Natural killer cell (primary cell): ENCODE results near the gene SLC22A23. TPM values are rescaled to one million over a fixed set of nuclear protein-coding genes. Genes with fewer than 3 reads are reported as not detected.

Source experiments
- ATAC-seq, 3 donors: fragments of 150-1000 bp in 2 of 3; fragments of 200-7000 bp in 1 of 3; cut with Tn5 transposase; 1 replicate in 1 of 3; 2 replicates in 2 of 3; pipeline ENCODE4 v1.10.0; 2021; ENCODE audit warnings: mild to moderate bottlenecking in 2 of 3, moderate library complexity in 2 of 3
- DNase-seq, 2 donors: peaks; one replicate each; pipeline versions ENCODE4 v3.0.0 to v3.0.0-alpha.2; 2013 to 2021; ENCODE audit warnings: mixed read lengths in 1 of 2
- H3K27ac ChIP-seq: one replicate; pipeline ENCODE4 v1.5.1; 2013; ENCODE audit warnings: mild to moderate bottlenecking, low read length
- H3K27me3 ChIP-seq: one replicate; pipeline ENCODE4 v1.6.1; 2013; ENCODE audit warnings: low read length; ENCODE audit not compliant: control insufficient read depth, insufficient read depth
- H3K36me3 ChIP-seq: one replicate; pipeline ENCODE4 v1.6.1; 2013; ENCODE audit warnings: low read length; ENCODE audit not compliant: control insufficient read depth, insufficient read depth
- H3K4me1 ChIP-seq: one replicate; pipeline ENCODE4 v1.6.1; 2013; ENCODE audit warnings: low read length; ENCODE audit not compliant: control insufficient read depth, insufficient read depth
- H3K4me3 ChIP-seq: one replicate; pipeline ENCODE4 v1.5.1; 2013; ENCODE audit warnings: low read length
- H3K9me3 ChIP-seq: one replicate; pipeline ENCODE4 v1.6.1; 2013; ENCODE audit warnings: low read length; ENCODE audit not compliant: control insufficient read depth, insufficient read depth
- H3K27ac Mint-ChIP-seq, 2 donors: one replicate each; pipeline ENCODE4 v1.8.0; 2022; ENCODE audit warnings: mild to moderate bottlenecking in 2 of 2, mixed read lengths in 2 of 2, moderate library complexity in 1 of 2
- H3K27me3 Mint-ChIP-seq, 2 donors: one replicate each; pipeline ENCODE4 v1.8.0; 2022; ENCODE audit warnings: low read depth in 2 of 2, mixed read lengths in 2 of 2
- H3K36me3 Mint-ChIP-seq: one replicate; pipeline ENCODE4 v1.8.0; 2022; ENCODE audit warnings: mixed read lengths
- H3K4me1 Mint-ChIP-seq, 2 donors: one replicate each; pipeline ENCODE4 v1.8.0; 2022; ENCODE audit warnings: mixed read lengths in 2 of 2
- H3K4me3 Mint-ChIP-seq: one replicate; pipeline ENCODE4 v1.8.0; 2022; ENCODE audit warnings: mild to moderate bottlenecking, moderate library complexity, mixed read lengths
- H3K9me3 Mint-ChIP-seq, 2 donors: one replicate each; pipeline ENCODE4 v1.8.0; 2022; ENCODE audit warnings: mixed read lengths in 2 of 2
- WGBS: methylation state at CpG from one replicate; pipeline ENCODE4 v1.1.7; 2013; ENCODE audit warnings: missing lambda C conversion rate; ENCODE audit not compliant: insufficient coverage; 5-methylcytosine and 5-hydroxymethylcytosine counted together
- intact Hi-C: fragments of 100-400 bp; cut with micrococcal nuclease; formaldehyde crosslinking; loops from one replicate; pipeline ENCODE4 v1.14.2; 2022
- total RNA-seq, 4 donors: library from RNA; stranded (reverse); fragments of 120-200 nt in 1 of 4; gene quantifications; one replicate each; pipeline versions ENCODE4 v1.2.3 to v1.2.4, GENCODE V29; 2013 to 2022
- TF ChIP-seq, protein P1 (sequence below): fragments of 200-600 bp; IDR thresholded peaks from one replicate; pipeline ENCODE4 v1.8.0; 2022; ENCODE audit warnings: antibody characterized with exemption

Gene SLC22A23
- total RNA-seq, 3 donors from 2014 or later (not counting 1 experiment from before 2014, with no cell fraction given), result 0.24 to 0.79 (median 0.38) TPM

DNA sequence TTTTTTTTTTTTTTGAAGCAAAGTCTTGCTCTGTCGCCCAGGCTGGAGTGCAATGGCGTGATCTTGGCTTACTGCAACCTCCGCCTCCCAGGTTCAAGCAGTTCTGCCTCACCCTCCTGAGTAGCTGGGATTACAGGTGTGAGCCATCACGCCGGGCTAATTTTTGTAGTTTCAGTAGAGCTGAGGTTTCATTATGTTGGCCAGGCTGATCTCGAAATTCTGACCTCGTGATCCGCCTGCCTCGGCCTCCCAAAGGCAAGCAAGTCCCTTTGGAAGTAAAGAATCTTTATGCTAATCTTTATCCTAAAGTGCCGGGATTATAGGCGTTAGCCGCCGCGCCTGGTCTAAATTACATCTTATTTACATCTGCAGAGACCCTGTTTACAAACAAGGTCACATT, 196.6 kb downstream of the SLC22A23 start:
- intact Hi-C loops, result no loop called here
- Histone ChIP-seq H3K27me3 (no peaks in the 10 kb centered on the region), H3K4me1 (peaks cover 31% of the 10 kb centered on the region), H3K9me3 (no peaks in the 10 kb centered on the region), H3K4me3 (no peak overlapping the region), H3K36me3 (peaks cover 13% of the 10 kb centered on the region), H3K27ac (no peak overlapping the region)
- Mint-ChIP-seq H3K4me3 (peak overlapping the region; percentile 99), H3K27me3 (peaks cover 9 to 10% of the 10 kb centered on the region in 2 donors), H3K9me3 (no peaks in the 10 kb centered on the region), H3K4me1 (peaks cover 31 to 45% of the 10 kb centered on the region in 2 donors), H3K27ac (peak overlapping the region in 1 of 2 donors; percentile 91), H3K36me3 (no peaks in the 10 kb centered on the region)
- ATAC-seq (no peak), DNase-seq (no peak)
- TF ChIP-seq, protein P1, sequence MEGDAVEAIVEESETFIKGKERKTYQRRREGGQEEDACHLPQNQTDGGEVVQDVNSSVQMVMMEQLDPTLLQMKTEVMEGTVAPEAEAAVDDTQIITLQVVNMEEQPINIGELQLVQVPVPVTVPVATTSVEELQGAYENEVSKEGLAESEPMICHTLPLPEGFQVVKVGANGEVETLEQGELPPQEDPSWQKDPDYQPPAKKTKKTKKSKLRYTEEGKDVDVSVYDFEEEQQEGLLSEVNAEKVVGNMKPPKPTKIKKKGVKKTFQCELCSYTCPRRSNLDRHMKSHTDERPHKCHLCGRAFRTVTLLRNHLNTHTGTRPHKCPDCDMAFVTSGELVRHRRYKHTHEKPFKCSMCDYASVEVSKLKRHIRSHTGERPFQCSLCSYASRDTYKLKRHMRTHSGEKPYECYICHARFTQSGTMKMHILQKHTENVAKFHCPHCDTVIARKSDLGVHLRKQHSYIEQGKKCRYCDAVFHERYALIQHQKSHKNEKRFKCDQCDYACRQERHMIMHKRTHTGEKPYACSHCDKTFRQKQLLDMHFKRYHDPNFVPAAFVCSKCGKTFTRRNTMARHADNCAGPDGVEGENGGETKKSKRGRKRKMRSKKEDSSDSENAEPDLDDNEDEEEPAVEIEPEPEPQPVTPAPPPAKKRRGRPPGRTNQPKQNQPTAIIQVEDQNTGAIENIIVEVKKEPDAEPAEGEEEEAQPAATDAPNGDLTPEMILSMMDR, result no peak
- 87% methylated on average over 14 of the region's 14 CpGs for WGBS

DNA sequence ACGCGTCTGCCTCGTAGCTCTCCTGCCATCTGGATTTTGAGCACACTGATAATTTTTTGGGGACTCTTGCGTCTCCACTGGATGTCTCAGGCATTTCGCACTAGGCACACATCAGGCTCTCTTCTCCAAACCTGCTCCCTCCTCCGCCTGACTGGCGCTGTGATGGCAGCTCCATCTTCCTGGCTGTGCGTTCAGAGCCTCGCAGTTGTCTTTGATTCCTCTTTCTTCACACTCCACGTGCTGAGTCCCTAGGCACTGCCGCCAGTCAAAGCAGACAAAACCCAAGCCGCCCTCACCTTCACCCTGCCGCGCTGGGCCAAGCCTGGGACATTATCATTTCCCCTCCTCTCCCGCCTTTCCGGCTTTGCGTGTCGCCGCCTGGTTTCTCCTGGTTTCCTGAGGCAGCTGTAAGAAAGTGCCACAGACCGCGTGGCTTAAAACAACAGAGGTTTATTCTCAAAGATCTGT, 197.3 kb downstream of the SLC22A23 start:
- TF ChIP-seq, protein P1, result no peak
- no peaks in the 10 kb centered on the region for H3K9me3 ChIP-seq
- intact Hi-C loops, result no loop called here
- no peaks in the 10 kb centered on the region for H3K9me3 Mint-ChIP-seq
- peak overlapping the region; percentile 91 for H3K27ac Mint-ChIP-seq
- no peaks in the 10 kb centered on the region for H3K36me3 Mint-ChIP-seq
- WGBS, result under 1% methylated on average over 21 of the region's 21 CpGs
- peak overlapping the region; percentile 99 for H3K4me3 Mint-ChIP-seq
- DNase-seq, result peak; percentile 23 to 55
- peaks cover 10 to 12% of the 10 kb centered on the region in 2 donors for H3K27me3 Mint-ChIP-seq
- peaks cover 31 to 43% of the 10 kb centered on the region in 2 donors for H3K4me1 Mint-ChIP-seq
- peaks cover 31% of the 10 kb centered on the region for H3K4me1 ChIP-seq
- peak in 2 of 3 donors; percentile 2 to 32 for ATAC-seq
- H3K4me3 ChIP-seq, result peak overlapping the region; percentile 49
- peaks cover 12% of the 10 kb centered on the region for H3K36me3 ChIP-seq
- no peak overlapping the region for H3K27ac ChIP-seq
- no peaks in the 10 kb centered on the region for H3K27me3 ChIP-seq

DNA sequence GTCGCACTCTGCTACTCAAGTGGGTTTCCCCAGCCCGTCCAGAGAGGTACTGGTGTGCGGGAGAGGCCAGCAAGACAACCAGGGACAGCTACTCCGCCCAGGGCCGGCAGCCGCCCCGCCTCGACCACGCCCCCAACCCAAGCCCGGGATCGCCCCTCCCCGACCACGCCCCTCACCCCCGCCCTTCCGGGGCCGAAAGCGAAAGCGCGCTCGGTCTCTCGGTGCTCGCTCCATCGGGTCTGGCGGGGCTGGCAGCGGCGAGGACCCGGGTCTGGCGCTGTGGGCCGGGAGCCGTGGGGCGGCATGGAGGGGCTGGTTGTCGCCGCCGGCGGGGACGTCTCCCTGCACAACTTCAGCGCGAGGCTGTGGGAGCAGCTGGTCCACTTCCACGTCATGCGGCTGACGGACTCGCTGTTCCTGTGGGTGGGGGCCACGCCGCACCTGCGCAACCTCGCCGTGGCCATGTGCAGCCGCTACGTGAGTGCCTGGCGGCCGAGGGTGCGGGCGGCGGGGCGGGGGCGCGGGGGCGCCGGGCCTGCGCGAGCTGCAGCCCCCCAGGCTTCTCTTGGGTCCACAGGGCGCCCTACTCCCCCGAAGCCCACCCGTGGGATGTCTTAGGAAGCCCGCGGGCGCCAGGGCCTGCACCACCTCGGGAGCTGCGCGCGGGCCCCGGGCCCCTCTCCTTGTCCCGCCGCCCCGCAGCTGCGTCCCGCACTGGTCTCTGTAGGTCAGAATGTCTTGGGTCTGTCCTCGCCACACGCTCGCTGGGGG, 197.9 kb downstream of the SLC22A23 start, which contains the start of gene PSMG4:
Gene PSMG4 (plus strand): TSS at position 228 of the 771 bp plus-strand sequence. CDS start 76 bp downstream, at position 304.
- H3K36me3 ChIP-seq, result peaks cover 8% of the 10 kb centered on the region
- H3K4me3 ChIP-seq, result peak within 1 kb of the TSS; percentile 49
- H3K27me3 ChIP-seq, result no peaks in the 10 kb centered on the region
- Mint-ChIP-seq H3K36me3 (no peaks in the 10 kb centered on the region), H3K27me3 (peaks cover 10 to 12% of the 10 kb centered on the region in 2 donors), H3K4me3 (peak within 1 kb of the TSS; percentile 99), H3K4me1 (peaks cover 31 to 38% of the 10 kb centered on the region in 2 donors), H3K27ac (peak within 1 kb of the TSS; percentile 91), H3K9me3 (no peaks in the 10 kb centered on the region)
- DNase-seq (peak; percentile 89 to 93), ATAC-seq (peak; percentile 93 to 95 (median 95))
- H3K27ac ChIP-seq, result no peak within 1 kb of the TSS
- H3K4me1 ChIP-seq, result peaks cover 31% of the 10 kb centered on the region
- intact Hi-C loops, result no loop called here
- no peaks in the 10 kb centered on the region for H3K9me3 ChIP-seq
- TF ChIP-seq, protein P1, result no peak
- WGBS, result under 1% methylated on average over 80 of the region's 80 CpGs
